ENCODE measurements around the gene LMNTD2.

LMNTD2 gene

GRCh38 chr11:605286-606129, 45.0 kb upstream of the LMNTD2 start:
- peaks cover 91% of the 10 kb centered on the region for H3K36me3 ChIP-seq (ENCODE audit: insufficient read depth, low read length)
- no peak for TF ChIP-seq CTCF (IDR thresholded peaks at IDR 0.05; ENCODE audit: low read length)
- no peak for TF ChIP-seq EZH2 (IDR thresholded peaks at IDR 0.05; ENCODE audit: borderline replicate concordance, low read length)
- H3K4me3 ChIP-seq (ENCODE audit: low read depth, low read length, poor library complexity, severe bottlenecking) = no peak overlapping the region
- no peaks in the 10 kb centered on the region for H3K9me3 ChIP-seq (ENCODE audit: low read length)
- H3K4me1 ChIP-seq (ENCODE audit: insufficient read depth, low read length, severe bottlenecking) = no peaks in the 10 kb centered on the region
- H3K79me2 ChIP-seq (ENCODE audit: insufficient read depth, low read length) = no peaks in the 10 kb centered on the region
- H3K27me3 ChIP-seq (ENCODE audit: insufficient read depth, low read length) = no peaks in the 10 kb centered on the region
- H3F3A ChIP-seq (ENCODE audit: insufficient read depth, low read length) = no peaks in the 10 kb centered on the region
- H3K9ac ChIP-seq (ENCODE audit: low read length) = no peak overlapping the region
- no peaks in the 10 kb centered on the region for H3K9me2 ChIP-seq (ENCODE audit: low read depth, low read length)
- H4K20me1 ChIP-seq (ENCODE audit: insufficient read depth, low read length) = no peaks in the 10 kb centered on the region
- no peak overlapping the region for H3K4me2 ChIP-seq (ENCODE audit: low read length)
- H3K27ac ChIP-seq (ENCODE audit: low read depth, low read length, poor library complexity, severe bottlenecking) = no peak overlapping the region
- H2AFZ ChIP-seq (ENCODE audit: low read length) = no peak overlapping the region

GRCh38 chr11:603154-603553, 42.6 kb upstream of the LMNTD2 start:
- H3K4me2 ChIP-seq (ENCODE audit: low read length) = no peak overlapping the region
- no peak overlapping the region for H3K4me3 ChIP-seq (ENCODE audit: low read depth, low read length, poor library complexity, severe bottlenecking)
- H3K36me3 ChIP-seq (ENCODE audit: insufficient read depth, low read length) = peaks cover 86% of the 10 kb centered on the region
- H2AFZ ChIP-seq (ENCODE audit: low read length) = no peak overlapping the region
- no peak overlapping the region for H3K27ac ChIP-seq (ENCODE audit: low read depth, low read length, poor library complexity, severe bottlenecking)
- no peaks in the 10 kb centered on the region for H3K79me2 ChIP-seq (ENCODE audit: insufficient read depth, low read length)
- TF ChIP-seq CTCF (IDR thresholded peaks at IDR 0.05; ENCODE audit: low read length) (no peak), EZH2 (IDR thresholded peaks at IDR 0.05; ENCODE audit: borderline replicate concordance, low read length) (no peak)
- no peaks in the 10 kb centered on the region for H3K4me1 ChIP-seq (ENCODE audit: insufficient read depth, low read length, severe bottlenecking)
- H4K20me1 ChIP-seq (ENCODE audit: insufficient read depth, low read length) = no peaks in the 10 kb centered on the region
- no peak overlapping the region for H3K9ac ChIP-seq (ENCODE audit: low read length)
- no peaks in the 10 kb centered on the region for H3K27me3 ChIP-seq (ENCODE audit: insufficient read depth, low read length)
- no peaks in the 10 kb centered on the region for H3K9me2 ChIP-seq (ENCODE audit: low read depth, low read length)
- H3F3A ChIP-seq (ENCODE audit: insufficient read depth, low read length) = no peaks in the 10 kb centered on the region
- H3K9me3 ChIP-seq (ENCODE audit: low read length) = no peaks in the 10 kb centered on the region

DNA sequence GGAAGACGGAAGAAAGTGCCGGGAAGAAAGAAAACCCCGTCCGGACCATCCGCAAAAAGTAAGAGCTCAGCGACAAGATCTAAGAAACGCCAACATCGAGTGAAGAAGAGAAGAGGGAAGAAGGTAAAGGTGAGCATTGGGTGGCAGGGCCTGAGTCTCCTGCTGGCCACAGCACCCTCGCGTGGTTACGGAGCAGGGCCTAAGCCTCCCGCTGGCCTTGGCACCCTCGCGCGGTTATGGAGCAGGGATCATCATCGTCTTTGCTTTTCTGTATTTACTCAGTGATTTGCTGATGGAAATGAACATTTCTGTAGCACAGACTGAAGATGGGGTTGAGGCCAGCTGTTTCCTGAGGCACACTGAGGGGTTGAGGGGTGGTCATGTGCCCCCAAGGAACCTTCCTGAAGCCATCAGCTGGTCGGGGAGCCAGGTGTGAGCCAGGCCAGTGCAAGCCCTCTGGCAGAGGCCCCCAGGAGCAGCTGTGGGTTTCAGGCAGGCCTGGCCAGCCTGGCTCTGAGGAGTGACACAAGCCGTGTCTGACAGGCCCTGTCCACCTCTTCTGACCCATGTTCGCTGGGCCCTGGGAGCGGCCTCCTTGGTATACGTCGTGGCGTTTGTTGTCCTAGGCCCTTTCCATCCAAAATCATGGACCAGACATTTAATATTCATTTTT, 41.2 kb upstream of the LMNTD2 start:
- no peak overlapping the region for H2AFZ ChIP-seq (ENCODE audit: low read length)
- no peaks in the 10 kb centered on the region for H4K20me1 ChIP-seq (ENCODE audit: insufficient read depth, low read length)
- H3K4me3 ChIP-seq (ENCODE audit: low read depth, low read length, poor library complexity, severe bottlenecking) = no peak overlapping the region
- no peaks in the 10 kb centered on the region for H3K9me2 ChIP-seq (ENCODE audit: low read depth, low read length)
- H3K36me3 ChIP-seq (ENCODE audit: insufficient read depth, low read length) = peaks cover 84% of the 10 kb centered on the region
- no peaks in the 10 kb centered on the region for H3F3A ChIP-seq (ENCODE audit: insufficient read depth, low read length)
- no peaks in the 10 kb centered on the region for H3K9me3 ChIP-seq (ENCODE audit: low read length)
- H3K27me3 ChIP-seq (ENCODE audit: insufficient read depth, low read length) = no peaks in the 10 kb centered on the region
- H3K4me2 ChIP-seq (ENCODE audit: low read length) = no peak overlapping the region
- no peak overlapping the region for H3K27ac ChIP-seq (ENCODE audit: low read depth, low read length, poor library complexity, severe bottlenecking)
- TF ChIP-seq CTCF (IDR thresholded peaks at IDR 0.05; ENCODE audit: low read length) (no peak), EZH2 (IDR thresholded peaks at IDR 0.05; ENCODE audit: borderline replicate concordance, low read length) (no peak)
- no peak overlapping the region for H3K9ac ChIP-seq (ENCODE audit: low read length)
- no peaks in the 10 kb centered on the region for H3K4me1 ChIP-seq (ENCODE audit: insufficient read depth, low read length, severe bottlenecking)
- no peaks in the 10 kb centered on the region for H3K79me2 ChIP-seq (ENCODE audit: insufficient read depth, low read length)
